ENCODE data around the gene MYO1D. TPM values are rescaled to one million over a fixed set of nuclear protein-coding genes. Genes with fewer than 3 reads are reported as not detected.

The MYO1D gene
- total and polyA plus RNA-seq, 4 donors = 22.0 to 75.8 (median 61.4) TPM

DNA sequence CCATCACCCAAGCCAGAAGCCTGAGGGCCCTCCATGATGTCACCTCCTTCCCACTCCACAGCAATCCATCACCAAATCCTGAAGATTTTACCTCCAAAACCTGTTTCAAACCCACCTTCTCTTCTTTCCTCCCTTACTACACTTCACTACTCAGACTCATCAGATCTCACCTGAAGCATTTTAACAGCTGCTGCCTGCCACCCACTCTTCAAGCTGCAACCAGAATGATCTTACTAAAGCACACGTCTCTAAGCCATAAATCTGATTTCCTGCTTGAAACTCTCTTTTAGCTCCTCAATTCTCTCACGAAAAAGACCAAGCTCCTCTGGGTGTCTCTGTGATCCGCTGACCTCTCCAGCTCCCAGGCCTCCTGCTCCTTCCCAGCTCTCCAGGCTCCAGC, 343.6 kb downstream of the MYO1D start:
- TF ChIP-seq, protein P1, sequence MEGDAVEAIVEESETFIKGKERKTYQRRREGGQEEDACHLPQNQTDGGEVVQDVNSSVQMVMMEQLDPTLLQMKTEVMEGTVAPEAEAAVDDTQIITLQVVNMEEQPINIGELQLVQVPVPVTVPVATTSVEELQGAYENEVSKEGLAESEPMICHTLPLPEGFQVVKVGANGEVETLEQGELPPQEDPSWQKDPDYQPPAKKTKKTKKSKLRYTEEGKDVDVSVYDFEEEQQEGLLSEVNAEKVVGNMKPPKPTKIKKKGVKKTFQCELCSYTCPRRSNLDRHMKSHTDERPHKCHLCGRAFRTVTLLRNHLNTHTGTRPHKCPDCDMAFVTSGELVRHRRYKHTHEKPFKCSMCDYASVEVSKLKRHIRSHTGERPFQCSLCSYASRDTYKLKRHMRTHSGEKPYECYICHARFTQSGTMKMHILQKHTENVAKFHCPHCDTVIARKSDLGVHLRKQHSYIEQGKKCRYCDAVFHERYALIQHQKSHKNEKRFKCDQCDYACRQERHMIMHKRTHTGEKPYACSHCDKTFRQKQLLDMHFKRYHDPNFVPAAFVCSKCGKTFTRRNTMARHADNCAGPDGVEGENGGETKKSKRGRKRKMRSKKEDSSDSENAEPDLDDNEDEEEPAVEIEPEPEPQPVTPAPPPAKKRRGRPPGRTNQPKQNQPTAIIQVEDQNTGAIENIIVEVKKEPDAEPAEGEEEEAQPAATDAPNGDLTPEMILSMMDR (IDR thresholded peaks at IDR 0.05; ENCODE audit: control extremely low read depth, extremely low read depth) = no peak
- Histone ChIP-seq H3K9ac (ENCODE audit: insufficient read depth in 1 of 2, low read length in 2 of 2) (no peak overlapping the region), H3K4me3 (no peak overlapping the region), H3K36me3 (ENCODE audit: control insufficient read depth in 4 of 4, insufficient read depth in 4 of 4, low read length in 4 of 4) (peaks cover 0 to 4% (median 0%) of the 10 kb centered on the region in 4 donors), H3K9me3 (ENCODE audit: control insufficient read depth in 4 of 4, insufficient read depth in 3 of 4, low read length in 3 of 4) (no peaks in the 10 kb centered on the region), H3K4me1 (ENCODE audit: control insufficient read depth in 5 of 5, insufficient read depth in 5 of 5, low read length in 5 of 5) (peaks cover 0 to 7% (median 0%) of the 10 kb centered on the region in 5 donors), H3K27me3 (ENCODE audit: control insufficient read depth in 3 of 3, insufficient read depth in 3 of 3, low read length in 2 of 3) (no peaks in the 10 kb centered on the region), H3K27ac (ENCODE audit: low read depth in 1 of 2, low read length in 1 of 2) (no peak overlapping the region)
- no peak for DNase-seq
- WGBS, 2 donors = 86 to 87% methylated on average over 3 of the region's 3 CpGs
- ATAC-seq (ENCODE audit: insufficient read depth, low FRiP score) = no peak

DNA sequence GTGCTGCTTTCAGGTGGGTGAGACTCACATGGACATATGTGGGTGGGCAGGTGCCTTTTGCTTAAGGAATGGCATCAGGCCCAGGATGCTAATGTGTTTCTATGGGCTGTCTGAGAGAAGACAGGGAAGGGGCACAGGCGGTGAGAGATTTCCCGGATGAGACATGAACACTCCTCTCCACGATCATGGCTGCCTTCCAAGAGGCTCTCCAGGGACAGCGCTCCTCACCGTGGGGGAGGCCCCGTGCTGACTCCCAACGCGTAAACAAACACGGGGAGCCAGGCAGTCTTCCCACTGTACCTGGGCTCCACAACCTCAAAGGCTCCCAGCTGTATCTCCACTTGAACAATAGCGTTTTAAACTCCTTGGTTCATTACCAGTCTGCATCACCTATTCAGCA, 347.3 kb downstream of the MYO1D start:
- ATAC-seq (ENCODE audit: insufficient read depth, low FRiP score) = no peak
- peaks cover 0 to under 1% (median 0%) of the 10 kb centered on the region in 5 donors for H3K4me1 ChIP-seq (ENCODE audit: control insufficient read depth in 5 of 5, insufficient read depth in 5 of 5, low read length in 5 of 5)
- H3K4me3 ChIP-seq = no peak overlapping the region
- peaks cover 0 to 6% (median 0%) of the 10 kb centered on the region in 4 donors for H3K36me3 ChIP-seq (ENCODE audit: control insufficient read depth in 4 of 4, insufficient read depth in 4 of 4, low read length in 4 of 4)
- H3K27ac ChIP-seq (ENCODE audit: low read depth in 1 of 2, low read length in 1 of 2) = no peak overlapping the region
- no peaks in the 10 kb centered on the region for H3K27me3 ChIP-seq (ENCODE audit: control insufficient read depth in 3 of 3, insufficient read depth in 3 of 3, low read length in 2 of 3)
- 71 to 85% methylated on average over 10 of the region's 10 CpGs for WGBS, 2 donors
- no peak overlapping the region for H3K9ac ChIP-seq (ENCODE audit: insufficient read depth in 1 of 2, low read length in 2 of 2)
- TF ChIP-seq, protein P1 (IDR thresholded peaks at IDR 0.05; ENCODE audit: control extremely low read depth, extremely low read depth) = no peak
- no peaks in the 10 kb centered on the region for H3K9me3 ChIP-seq (ENCODE audit: control insufficient read depth in 4 of 4, insufficient read depth in 3 of 4, low read length in 3 of 4)
- DNase-seq = no peak

GRCh38 chr17:32528825-32529224, 348.1 kb downstream of the MYO1D start:
- Histone ChIP-seq H3K9ac (ENCODE audit: insufficient read depth in 1 of 2, low read length in 2 of 2) (no peak overlapping the region), H3K4me1 (ENCODE audit: control insufficient read depth in 5 of 5, insufficient read depth in 5 of 5, low read length in 5 of 5) (no peaks in the 10 kb centered on the region), H3K9me3 (ENCODE audit: control insufficient read depth in 4 of 4, insufficient read depth in 3 of 4, low read length in 3 of 4) (no peaks in the 10 kb centered on the region), H3K27ac (ENCODE audit: low read depth in 1 of 2, low read length in 1 of 2) (no peak overlapping the region), H3K36me3 (ENCODE audit: control insufficient read depth in 4 of 4, insufficient read depth in 4 of 4, low read length in 4 of 4) (peaks cover 0 to 6% (median 0%) of the 10 kb centered on the region in 4 donors), H3K4me3 (no peak overlapping the region), H3K27me3 (ENCODE audit: control insufficient read depth in 3 of 3, insufficient read depth in 3 of 3, low read length in 2 of 3) (no peaks in the 10 kb centered on the region)
- WGBS, 2 donors = 76 to 80% methylated on average over 7 of the region's 7 CpGs
- no peak for DNase-seq
- TF ChIP-seq, protein P1 (IDR thresholded peaks at IDR 0.05; ENCODE audit: control extremely low read depth, extremely low read depth) = no peak
- ATAC-seq (ENCODE audit: insufficient read depth, low FRiP score) = no peak

GRCh38 chr17:32527146-32527545, 349.8 kb downstream of the MYO1D start:
- no peaks in the 10 kb centered on the region for H3K27me3 ChIP-seq (ENCODE audit: control insufficient read depth in 3 of 3, insufficient read depth in 3 of 3, low read length in 2 of 3)
- peaks cover 0 to 6% (median 0%) of the 10 kb centered on the region in 4 donors for H3K36me3 ChIP-seq (ENCODE audit: control insufficient read depth in 4 of 4, insufficient read depth in 4 of 4, low read length in 4 of 4)
- WGBS, 2 donors = 95 to 97% methylated on average over 4 of the region's 4 CpGs
- H3K9me3 ChIP-seq (ENCODE audit: control insufficient read depth in 4 of 4, insufficient read depth in 3 of 4, low read length in 3 of 4) = no peaks in the 10 kb centered on the region
- no peak overlapping the region for H3K9ac ChIP-seq (ENCODE audit: insufficient read depth in 1 of 2, low read length in 2 of 2)
- TF ChIP-seq, protein P1 (IDR thresholded peaks at IDR 0.05; ENCODE audit: control extremely low read depth, extremely low read depth) = no peak
- H3K4me3 ChIP-seq = no peak overlapping the region
- no peak for DNase-seq
- no peak overlapping the region for H3K27ac ChIP-seq (ENCODE audit: low read depth in 1 of 2, low read length in 1 of 2)
- no peak for ATAC-seq (ENCODE audit: insufficient read depth, low FRiP score)
- no peaks in the 10 kb centered on the region for H3K4me1 ChIP-seq (ENCODE audit: control insufficient read depth in 5 of 5, insufficient read depth in 5 of 5, low read length in 5 of 5)
